Neural progenitor cell (in vitro differentiated cells): ENCODE measurements around the gene SMLR1. TPM values are rescaled to one million over a fixed set of nuclear protein-coding genes. Genes with fewer than 3 reads are reported as not detected.

ENCODE experiments used
- DNase-seq: peaks from one replicate; pipeline ENCODE4 v3.0.0-alpha.2; 2016; ENCODE audit warnings: low spot score
- H2AFZ ChIP-seq: fragments of 200-600 bp; sonication (generic); replicated peaks from 2 replicates; pipeline ENCODE4 v1.6.1; 2016; ENCODE audit warnings: antibody characterized with exemption
- H3F3A ChIP-seq: fragments of 200-600 bp; sonication (generic); 2 replicates; pipeline ENCODE4 v1.6.1; 2016; ENCODE audit warnings: antibody characterized with exemption, low read depth
- H3K27ac ChIP-seq: fragments of 200-600 bp; sonication (generic); 2 replicates; pipeline ENCODE4 v1.5.1; 2016; ENCODE audit warnings: mild to moderate bottlenecking
- H3K27me3 ChIP-seq: fragments of 200-600 bp; sonication (generic); 2 replicates; pipeline ENCODE4 v1.6.1; 2016; ENCODE audit warnings: mild to moderate bottlenecking, moderate library complexity
- H3K36me3 ChIP-seq: fragments of 200-600 bp; sonication (generic); 2 replicates; pipeline ENCODE4 v1.5.1; 2016
- H3K4me1 ChIP-seq: fragments of 200-600 bp; sonication (generic); 2 replicates; pipeline ENCODE4 v1.6.1; 2016; ENCODE audit warnings: mixed run types
- H3K4me2 ChIP-seq: fragments of 200-600 bp; sonication (generic); 2 replicates; pipeline ENCODE4 v1.6.1; 2016
- H3K4me3 ChIP-seq: fragments of 200-600 bp; sonication (generic); 2 replicates; pipeline ENCODE4 v1.5.1; 2016
- H3K79me2 ChIP-seq: fragments of 200-600 bp; sonication (generic); 2 replicates; pipeline ENCODE4 v1.6.1; 2016; ENCODE audit warnings: low read depth
- H3K9ac ChIP-seq: fragments of 200-600 bp; sonication (generic); 2 replicates; pipeline ENCODE4 v1.6.1; 2016
- H3K9me3 ChIP-seq: fragments of 200-600 bp; sonication (generic); 2 replicates; pipeline ENCODE4 v1.5.1; 2016; ENCODE audit warnings: low read depth
- H4K20me1 ChIP-seq: fragments of 200-600 bp; sonication (generic); 2 replicates; pipeline ENCODE4 v1.6.1; 2016; ENCODE audit warnings: low read depth
- H3K27ac Mint-ChIP-seq: 3 replicates; pipeline ENCODE4 v1.8.0; 2021; ENCODE audit warnings: mixed read lengths
- H3K27me3 Mint-ChIP-seq: 2 replicates; pipeline ENCODE4 v1.8.0; 2022; ENCODE audit warnings: low read depth, mild to moderate bottlenecking, inconsistent platforms, moderate library complexity, mixed read lengths; ENCODE audit not compliant: insufficient read depth
- H3K36me3 Mint-ChIP-seq: 3 replicates; pipeline ENCODE4 v1.8.0; 2021; ENCODE audit warnings: mixed read lengths
- H3K4me1 Mint-ChIP-seq: 3 replicates; pipeline ENCODE4 v1.8.0; 2021; ENCODE audit warnings: mixed read lengths
- H3K4me3 Mint-ChIP-seq: 3 replicates; pipeline ENCODE4 v1.8.0; 2021; ENCODE audit warnings: mild to moderate bottlenecking, moderate library complexity, mixed read lengths
- H3K9me3 Mint-ChIP-seq: 3 replicates; pipeline ENCODE4 v1.8.0; 2020; ENCODE audit warnings: mixed read lengths
- CTCF ChIP-seq: fragments of 200-600 bp; sonication (generic); IDR thresholded peaks from 2 replicates; pipeline ENCODE4 v1.5.1; 2017; ENCODE audit warnings: antibody characterized with exemption, mild to moderate bottlenecking
- EZH2 ChIP-seq: fragments of 200-600 bp; sonication (generic); IDR thresholded peaks from 2 replicates; pipeline ENCODE4 v1.6.1; 2017; ENCODE audit warnings: antibody characterized with exemption, mild to moderate bottlenecking, moderate library complexity
- EZH2phosphoT487 ChIP-seq: fragments of 200-600 bp; sonication (generic); IDR thresholded peaks from 2 replicates; pipeline ENCODE4 v1.6.1; 2017; ENCODE audit warnings: antibody characterized with exemption
- total RNA-seq: library from RNA; depleted of rRNA; stranded (reverse); fragments of >200 nt; gene quantifications from 2 replicates; pipeline ENCODE4 v1.2.3, GENCODE V29; 2015; ENCODE audit warnings: low replicate concordance

The SMLR1 gene
- total RNA-seq, 1 donor from 2014 or later: not detected

GRCh38 chr6:130838951-130839350 is 11.7 kb downstream of the SMLR1 start:
- no peak overlapping the region for H2AFZ ChIP-seq
- Mint-ChIP-seq H3K27me3 (no peaks in the 10 kb centered on the region), H3K36me3 (peaks cover 6% of the 10 kb centered on the region), H3K4me3 (no peak overlapping the region), H3K9me3 (no peaks in the 10 kb centered on the region), H3K27ac (no peak overlapping the region), H3K4me1 (peaks cover 6% of the 10 kb centered on the region)
- no peak for DNase-seq
- no peaks in the 10 kb centered on the region for H3K36me3 ChIP-seq
- no peak overlapping the region for H3K9ac ChIP-seq
- H3K79me2 ChIP-seq: no peaks in the 10 kb centered on the region
- no peaks in the 10 kb centered on the region for H4K20me1 ChIP-seq
- no peaks in the 10 kb centered on the region for H3K4me1 ChIP-seq
- no peaks in the 10 kb centered on the region for H3K9me3 ChIP-seq
- H3K4me3 ChIP-seq: no peak overlapping the region
- H3F3A ChIP-seq: no peaks in the 10 kb centered on the region
- no peaks in the 10 kb centered on the region for H3K27me3 ChIP-seq
- no peak overlapping the region for H3K27ac ChIP-seq
- H3K4me2 ChIP-seq: no peak overlapping the region
- no peak for TF ChIP-seq CTCF

GRCh38 chr6:130839379-130839778 is 12.2 kb downstream of the SMLR1 start:
- Histone ChIP-seq H3K36me3 (no peaks in the 10 kb centered on the region), H2AFZ (no peak overlapping the region), H3K4me1 (no peaks in the 10 kb centered on the region), H4K20me1 (no peaks in the 10 kb centered on the region), H3K79me2 (no peaks in the 10 kb centered on the region), H3K27me3 (no peaks in the 10 kb centered on the region), H3K9ac (no peak overlapping the region), H3K27ac (no peak overlapping the region), H3K4me3 (no peak overlapping the region), H3F3A (no peaks in the 10 kb centered on the region), H3K9me3 (no peaks in the 10 kb centered on the region), H3K4me2 (no peak overlapping the region)
- Mint-ChIP-seq H3K4me3 (no peak overlapping the region), H3K27ac (no peak overlapping the region), H3K4me1 (peaks cover 6% of the 10 kb centered on the region), H3K9me3 (no peaks in the 10 kb centered on the region), H3K36me3 (peaks cover 8% of the 10 kb centered on the region), H3K27me3 (no peaks in the 10 kb centered on the region)
- TF ChIP-seq EZH2 (no peak), EZH2phosphoT487 (no peak), CTCF (no peak)
- DNase-seq: no peak

- Mint-ChIP-seq H3K27ac (no peak overlapping the region), H3K36me3 (peaks cover 8% of the 10 kb centered on the region), H3K9me3 (no peaks in the 10 kb centered on the region), H3K4me1 (peaks cover 6% of the 10 kb centered on the region), H3K4me3 (no peak overlapping the region), H3K27me3 (no peaks in the 10 kb centered on the region)
- no peak for DNase-seq
- no peak overlapping the region for H2AFZ ChIP-seq
- H3K4me1 ChIP-seq: no peaks in the 10 kb centered on the region
- H3K9me3 ChIP-seq: no peaks in the 10 kb centered on the region
- H3F3A ChIP-seq: no peaks in the 10 kb centered on the region
- H4K20me1 ChIP-seq: no peaks in the 10 kb centered on the region
- H3K27ac ChIP-seq: no peak overlapping the region
- no peak overlapping the region for H3K9ac ChIP-seq
- no peaks in the 10 kb centered on the region for H3K27me3 ChIP-seq
- H3K4me2 ChIP-seq: no peak overlapping the region
- TF ChIP-seq EZH2 (no peak), EZH2phosphoT487 (no peak), CTCF (no peak)
- no peak overlapping the region for H3K4me3 ChIP-seq
- no peaks in the 10 kb centered on the region for H3K79me2 ChIP-seq
- H3K36me3 ChIP-seq: no peaks in the 10 kb centered on the region
Observed at GRCh38 chr6:130840050-130840449, 12.8 kb downstream of the SMLR1 start.
